ENCODE data around the gene TUBB2A.
"Not testable (repeated sequence)": the region's sequence is repeated elsewhere in the genome, so short reads cannot be mapped to it uniquely, and the experiment has no call there.

Gene TUBB2A

GRCh38 chr6:3163248-3163594 lies 5.9 kb upstream of the TUBB2A start:
- Histone ChIP-seq H3K9me3 (ENCODE audit: control extremely low read depth in 1 of 5, control insufficient read depth in 4 of 5, insufficient read depth in 2 of 5, low read depth in 1 of 5, low read length in 4 of 5) (no peaks in the 10 kb centered on the region), H3K27me3 (replicated peaks in 2 of 5; ENCODE audit: control insufficient read depth in 4 of 5, insufficient read depth in 5 of 5, low read length in 4 of 5) (peaks cover 0 to 55% (median 18%) of the 10 kb centered on the region in 5 experiments), H3K27ac (ENCODE audit: insufficient read depth in 1 of 2, low read depth in 1 of 2, low read length in 2 of 2, poor library complexity in 1 of 2, severe bottlenecking in 2 of 2) (peak overlapping the region in 1 of 2 experiments; percentile 43), H3K36me3 (ENCODE audit: control insufficient read depth in 4 of 4, insufficient read depth in 4 of 4, low read length in 3 of 4) (no peaks in the 10 kb centered on the region), H3K4me1 (ENCODE audit: control extremely low read depth in 1 of 4, control insufficient read depth in 4 of 4, insufficient read depth in 4 of 4, low read length in 3 of 4) (peaks cover 5 to 17% (median 16%) of the 10 kb centered on the region in 4 experiments), H3K4me3 (ENCODE audit: control insufficient read depth in 1 of 7, extremely low read depth in 1 of 7, insufficient read depth in 4 of 7, low read depth in 2 of 7, low read length in 6 of 7) (peak overlapping the region in 6 of 7 experiments; percentile 37 to 82 (median 46))
- ChIA-PET POLR2A (interaction anchor here (0.9 kb wide), 1 partner anchor 54 kb away, joined by 3 read pairs; no protein-coding TSS in a partner anchor), CTCF (no interaction called here)
- WGBS (ENCODE audit: insufficient coverage), result 41% methylated on average over 6 of the region's 13 CpGs
- peak in 1 of 3 donors; percentile 54 for DNase-seq

- Histone ChIP-seq H3K27ac (ENCODE audit: insufficient read depth in 1 of 2, low read depth in 1 of 2, low read length in 2 of 2, poor library complexity in 1 of 2, severe bottlenecking in 2 of 2) (peak overlapping the region in 1 of 2 experiments; percentile 70), H3K4me1 (ENCODE audit: control extremely low read depth in 1 of 4, control insufficient read depth in 4 of 4, insufficient read depth in 4 of 4, low read length in 3 of 4) (peaks cover 5 to 22% (median 20%) of the 10 kb centered on the region in 4 experiments), H3K36me3 (ENCODE audit: control insufficient read depth in 4 of 4, insufficient read depth in 4 of 4, low read length in 3 of 4) (no peaks in the 10 kb centered on the region), H3K27me3 (replicated peaks in 2 of 5; ENCODE audit: control insufficient read depth in 4 of 5, insufficient read depth in 5 of 5, low read length in 4 of 5) (peaks cover 0 to 60% (median 18%) of the 10 kb centered on the region in 5 experiments), H3K9me3 (ENCODE audit: control extremely low read depth in 1 of 5, control insufficient read depth in 4 of 5, insufficient read depth in 2 of 5, low read depth in 1 of 5, low read length in 4 of 5) (no peaks in the 10 kb centered on the region), H3K4me3 (ENCODE audit: control insufficient read depth in 1 of 7, extremely low read depth in 1 of 7, insufficient read depth in 4 of 7, low read depth in 2 of 7, low read length in 6 of 7) (peak overlapping the region; percentile 56 to 82 (median 73))
- ChIA-PET CTCF (interaction anchor here (1.0 to 1.9 kb wide), 3 partner anchors 10 to 89 kb away, joined by 3 to 7 read pairs (median 3); no protein-coding TSS in a partner anchor), POLR2A (interaction anchor here (0.9 kb wide), 1 partner anchor 55 kb away, joined by 3 read pairs; no protein-coding TSS in a partner anchor)
- WGBS (ENCODE audit: insufficient coverage), result 0% methylated on average over 35 of the region's 74 CpGs
- peak; percentile 78 to 91 (median 88) for DNase-seq
Measured at GRCh38 chr6:3162565-3163247, 5.4 kb upstream of the TUBB2A start.

- H3K36me3 ChIP-seq (ENCODE audit: control insufficient read depth in 4 of 4, insufficient read depth in 4 of 4, low read length in 3 of 4), result no peaks in the 10 kb centered on the region
- H3K4me3 ChIP-seq (ENCODE audit: control insufficient read depth in 1 of 7, extremely low read depth in 1 of 7, insufficient read depth in 4 of 7, low read depth in 2 of 7, low read length in 6 of 7), result peak overlapping the region in 3 of 7 experiments; percentile 73 to 82 (median 74)
- H3K27ac ChIP-seq (ENCODE audit: insufficient read depth in 1 of 2, low read depth in 1 of 2, low read length in 2 of 2, poor library complexity in 1 of 2, severe bottlenecking in 2 of 2), result peak overlapping the region in 1 of 2 experiments; percentile 70
- POLR2A ChIA-PET, result no interaction called here
- DNase-seq, result peak in 1 of 3 donors; percentile 47
- H3K27me3 ChIP-seq (replicated peaks in 2 of 5; ENCODE audit: control insufficient read depth in 4 of 5, insufficient read depth in 5 of 5, low read length in 4 of 5), result peaks cover 0 to 63% (median 18%) of the 10 kb centered on the region in 5 experiments
- H3K9me3 ChIP-seq (ENCODE audit: control extremely low read depth in 1 of 5, control insufficient read depth in 4 of 5, insufficient read depth in 2 of 5, low read depth in 1 of 5, low read length in 4 of 5), result no peaks in the 10 kb centered on the region
- 49% methylated on average over 5 of the region's 7 CpGs for WGBS (ENCODE audit: insufficient coverage)
- peaks cover 5 to 27% (median 25%) of the 10 kb centered on the region in 4 experiments for H3K4me1 ChIP-seq (ENCODE audit: control extremely low read depth in 1 of 4, control insufficient read depth in 4 of 4, insufficient read depth in 4 of 4, low read length in 3 of 4)
- CTCF ChIA-PET, result interaction anchor here (1.0 to 1.9 kb wide), 3 partner anchors 9 to 90 kb away, joined by 3 to 7 read pairs (median 3); no protein-coding TSS in a partner anchor
Measured at GRCh38 chr6:3162067-3162497, 4.7 kb upstream of the TUBB2A start.

- H3K4me1 ChIP-seq (ENCODE audit: control extremely low read depth in 1 of 4, control insufficient read depth in 4 of 4, insufficient read depth in 4 of 4, low read length in 3 of 4), result peaks cover 5 to 36% (median 32%) of the 10 kb centered on the region in 4 experiments
- DNase-seq, result peak; percentile 57 to 86 (median 80)
Measured at GRCh38 chr6:3159805-3160781, 2.7 kb upstream of the TUBB2A start.

GRCh38 chr6:3156184-3157130 lies 887 bp downstream of the TUBB2A start:
- not testable (repeated sequence) for H3K9me3 ChIP-seq (ENCODE audit: control extremely low read depth in 1 of 5, control insufficient read depth in 4 of 5, insufficient read depth in 2 of 5, low read depth in 1 of 5, low read length in 4 of 5); H3K36me3 ChIP-seq (ENCODE audit: control insufficient read depth in 4 of 4, insufficient read depth in 4 of 4, low read length in 3 of 4); H3K27ac ChIP-seq (ENCODE audit: insufficient read depth in 1 of 2, low read depth in 1 of 2, low read length in 2 of 2, poor library complexity in 1 of 2, severe bottlenecking in 2 of 2)
- ChIA-PET POLR2A (interaction anchor here (0.5 kb wide), 1 partner anchor 58 kb away, joined by 5 read pairs; no protein-coding TSS in a partner anchor), CTCF (interaction anchor here (0.7 to 1.2 kb wide), 4 partner anchors 8 to 97 kb away, joined by 3 to 7 read pairs (median 4); no protein-coding TSS in a partner anchor)
- WGBS (ENCODE audit: insufficient coverage), result 3% methylated on average over 25 of the region's 32 CpGs
- Histone ChIP-seq H3K4me1 (ENCODE audit: control extremely low read depth in 1 of 4, control insufficient read depth in 4 of 4, insufficient read depth in 4 of 4, low read length in 3 of 4) (peaks cover 0 to 24% (median 21%) of the 10 kb centered on the region in 4 experiments), H3K27me3 (replicated peaks in 2 of 5; ENCODE audit: control insufficient read depth in 4 of 5, insufficient read depth in 5 of 5, low read length in 4 of 5) (peaks cover 0 to 59% (median 14%) of the 10 kb centered on the region in 5 experiments), H3K4me3 (ENCODE audit: control insufficient read depth in 1 of 7, extremely low read depth in 1 of 7, insufficient read depth in 4 of 7, low read depth in 2 of 7, low read length in 6 of 7) (peak overlapping the region; percentile 44 to 80 (median 67))
- peak in 2 of 3 donors; percentile 76 to 82 for DNase-seq

More at GRCh38 chr6:3159805-3160781, 2.7 kb upstream of the TUBB2A start:
- ChIA-PET CTCF (interaction anchor here (1.1 to 2.0 kb wide), 3 partner anchors 21 to 94 kb away, joined by 3 to 4 read pairs (median 4); no protein-coding TSS in a partner anchor), POLR2A (interaction anchor here (0.7 kb wide), 1 partner anchor 161 kb away, joined by 3 read pairs; the partner anchor contains the start of gene NQO2)
- peaks cover 0 to 76% (median 18%) of the 10 kb centered on the region in 5 experiments for H3K27me3 ChIP-seq (replicated peaks in 2 of 5; ENCODE audit: control insufficient read depth in 4 of 5, insufficient read depth in 5 of 5, low read length in 4 of 5)
- H3K27ac ChIP-seq (ENCODE audit: insufficient read depth in 1 of 2, low read depth in 1 of 2, low read length in 2 of 2, poor library complexity in 1 of 2, severe bottlenecking in 2 of 2), result no peak overlapping the region
- no peak overlapping the region for H3K4me3 ChIP-seq (ENCODE audit: control insufficient read depth in 1 of 7, extremely low read depth in 1 of 7, insufficient read depth in 4 of 7, low read depth in 2 of 7, low read length in 6 of 7)
- H3K36me3 ChIP-seq (ENCODE audit: control insufficient read depth in 4 of 4, insufficient read depth in 4 of 4, low read length in 3 of 4), result no peaks in the 10 kb centered on the region
- no peaks in the 10 kb centered on the region for H3K9me3 ChIP-seq (ENCODE audit: control extremely low read depth in 1 of 5, control insufficient read depth in 4 of 5, insufficient read depth in 2 of 5, low read depth in 1 of 5, low read length in 4 of 5)
- WGBS (ENCODE audit: insufficient coverage), result 72% methylated on average over 22 of the region's 31 CpGs

GRCh38 chr6:3155416-3155815 lies 1.9 kb downstream of the TUBB2A start:
- peaks cover 0 to 24% (median 21%) of the 10 kb centered on the region in 4 experiments for H3K4me1 ChIP-seq (ENCODE audit: control extremely low read depth in 1 of 4, control insufficient read depth in 4 of 4, insufficient read depth in 4 of 4, low read length in 3 of 4)
- 89% methylated on average over 4 of the region's 6 CpGs for WGBS (ENCODE audit: insufficient coverage)
- H3K27ac ChIP-seq (ENCODE audit: insufficient read depth in 1 of 2, low read depth in 1 of 2, low read length in 2 of 2, poor library complexity in 1 of 2, severe bottlenecking in 2 of 2); H3K9me3 ChIP-seq (ENCODE audit: control extremely low read depth in 1 of 5, control insufficient read depth in 4 of 5, insufficient read depth in 2 of 5, low read depth in 1 of 5, low read length in 4 of 5); H3K4me3 ChIP-seq (ENCODE audit: control insufficient read depth in 1 of 7, extremely low read depth in 1 of 7, insufficient read depth in 4 of 7, low read depth in 2 of 7, low read length in 6 of 7); DNase-seq; POLR2A ChIA-PET; H3K36me3 ChIP-seq (ENCODE audit: control insufficient read depth in 4 of 4, insufficient read depth in 4 of 4, low read length in 3 of 4): not testable (repeated sequence)
- CTCF ChIA-PET, result interaction anchor here (1.0 kb wide), 2 partner anchors 83 to 96 kb away, joined by 3 to 4 read pairs; no protein-coding TSS in a partner anchor
- peaks cover 0 to 49% (median 12%) of the 10 kb centered on the region in 5 experiments for H3K27me3 ChIP-seq (replicated peaks in 2 of 5; ENCODE audit: control insufficient read depth in 4 of 5, insufficient read depth in 5 of 5, low read length in 4 of 5)

Data from common myeloid progenitor, CD34-positive (primary cell).